HepG2 (cell line): ENCODE data around the gene MTA1. TPM values are rescaled to one million over a fixed set of nuclear protein-coding genes. Genes with fewer than 3 reads are reported as not detected.

ENCODE experiments used
- ATF3 ChIP-seq: sonication (generic); formaldehyde crosslinking; IDR thresholded peaks from 2 replicates; pipeline ENCODE4 v1.4.0; 2020; ENCODE audit warnings: missing genetic modification reagents
- CHCHD3 ChIP-seq: sonication (generic); formaldehyde crosslinking; IDR thresholded peaks from 2 replicates; pipeline ENCODE4 v1.8.0; 2022; ENCODE audit warnings: mild to moderate bottlenecking, missing genetic modification reagents, moderate library complexity
- GPN1 ChIP-seq: sonication (generic); formaldehyde crosslinking; IDR thresholded peaks from 2 replicates; pipeline ENCODE4 v1.5.1; 2020; ENCODE audit warnings: missing genetic modification reagents, borderline replicate concordance
- MXD1 ChIP-seq: sonication (generic); formaldehyde crosslinking; IDR thresholded peaks from 2 replicates; pipeline ENCODE4 v1.4.0; 2020; ENCODE audit warnings: mild to moderate bottlenecking, missing genetic modification reagents
- RBM22 ChIP-seq: fragments of 200-400 bp; formaldehyde crosslinking; optimal IDR thresholded peaks from 2 replicates; pipeline ENCODE3; 2017; ENCODE audit warnings: mild to moderate bottlenecking, low read length, moderate library complexity
- RFX3 ChIP-seq: IDR thresholded peaks from 2 replicates; pipeline ENCODE4 v1.6.1; 2016; ENCODE audit warnings: missing biosample characterization, missing genetic modification reagents
- RFX5 ChIP-seq: IDR thresholded peaks from 2 replicates; pipeline ENCODE4 v1.6.1; 2011; ENCODE audit warnings: low read depth, low read length, improper control_type of control experiment
- SMC3 ChIP-seq: IDR thresholded peaks from 2 replicates; pipeline ENCODE4 v1.6.1; 2011; ENCODE audit warnings: low read length, improper control_type of control experiment
- TARDBP ChIP-seq: sonication (generic); formaldehyde crosslinking; IDR thresholded peaks from 2 replicates; pipeline ENCODE4 v1.8.0; 2022; ENCODE audit warnings: mild to moderate bottlenecking, missing genetic modification reagents
- ZBTB34 ChIP-seq: sonication (generic); formaldehyde crosslinking; IDR thresholded peaks from 2 replicates; pipeline ENCODE4 v1.8.0; 2022; ENCODE audit warnings: mild to moderate bottlenecking, missing genetic modification reagents
- ZBTB40 ChIP-seq, 2 experiments: fragments of 450-650 bp in 1 of 2; sonication (generic) in 1 of 2; formaldehyde crosslinking in 1 of 2; IDR thresholded peaks; 2 replicates each; pipeline versions ENCODE4 v1.6.1 to v1.8.0; 2016 to 2022; ENCODE audit warnings: antibody characterized with exemption in 1 of 2, mild to moderate bottlenecking in 1 of 2, missing genetic modification reagents in 1 of 2
- ZFYVE20 ChIP-seq: sonication (generic); formaldehyde crosslinking; IDR thresholded peaks from 2 replicates; pipeline ENCODE4 v1.8.0; 2023; ENCODE audit warnings: low read depth, mild to moderate bottlenecking, moderate library complexity, missing genetic modification reagents, borderline replicate concordance
- ZNF580 ChIP-seq: IDR thresholded peaks from 2 replicates; pipeline ENCODE4 v1.6.1; 2016; ENCODE audit warnings: low read depth, borderline replicate concordance
- ZNF607 ChIP-seq: sonication (generic); formaldehyde crosslinking; IDR thresholded peaks from 2 replicates; pipeline ENCODE4 v1.5.1; 2020; ENCODE audit warnings: missing genetic modification reagents, mild to moderate bottlenecking, borderline replicate concordance
- ZNF629 ChIP-seq: sonication (generic); formaldehyde crosslinking; conservative IDR thresholded peaks from 2 replicates; pipeline ENCODE4 v1.5.0; 2020; ENCODE audit warnings: missing genetic modification reagents
- ZNF780A ChIP-seq: sonication (generic); formaldehyde crosslinking; IDR thresholded peaks from 2 replicates; pipeline ENCODE4 v1.8.0; 2022; ENCODE audit warnings: mild to moderate bottlenecking, missing genetic modification reagents, moderate library complexity
- polyA plus RNA-seq, 8 experiments: library from polyadenylated mRNA; depleted of rRNA in 3 of 8; stranded (reverse) in 7 of 8; unstranded in 1 of 8; fragments of >200 nt; fragmentation: Illumina TruSeq in 4 of 8; extraction: Trizol in 4 of 8; gene quantifications; 2 replicates each; pipeline versions ENCODE4 v1.2.1 to v1.2.3, GENCODE V29; 2011 to 2016; ENCODE audit warnings: low read depth in 4 of 8, missing spikeins in 1 of 8, mixed read lengths in 1 of 8; ENCODE audit not compliant: insufficient read depth in 1 of 8
- total RNA-seq, 5 experiments: library from RNA; depleted of rRNA; stranded (reverse); fragments of >200 nt; fragmentation: Illumina TruSeq; extraction: Trizol; gene quantifications; 2 replicates each; pipeline ENCODE4 v1.2.3, GENCODE V29; 2016; ENCODE audit warnings: low read depth in 1 of 5

The MTA1 gene
- total and polyA plus RNA-seq, 2 of the 13 experiments (the other 11 are each of a cell fraction or from before 2014, with no cell fraction given) = 35.2 to 85.8 TPM

- TF ChIP-seq ZBTB40 (IDR thresholded peaks at IDR 0.05) (no peak), ZBTB40 (CRISPR knock-in tag; IDR thresholded peaks at IDR 0.05) (no peak), CHCHD3 (CRISPR knock-in tag) (no peak), GPN1 (CRISPR knock-in tag) (no peak), MXD1 (CRISPR knock-in tag) (no peak), ZNF629 (CRISPR knock-in tag) (no peak), ZFYVE20 (CRISPR knock-in tag) (no peak), ZNF580 (no peak), RFX5 (peak; percentile 80; the same call in 1 of the 2 replicates), TARDBP (CRISPR knock-in tag) (no peak), RFX3 (CRISPR knock-in tag) (peak; percentile 77), SMC3 (no peak), ZNF780A (CRISPR knock-in tag) (no peak), RBM22 (no peak), ATF3 (no peak), ZNF607 (CRISPR knock-in tag) (no peak), ZBTB34 (no peak)
These were observed 54.3 kb downstream of the MTA1 start (continued) for GRCh38 chr14:105473677-105474482.
